ENCODE data around the gene GMIP.

Gene GMIP

DNA sequence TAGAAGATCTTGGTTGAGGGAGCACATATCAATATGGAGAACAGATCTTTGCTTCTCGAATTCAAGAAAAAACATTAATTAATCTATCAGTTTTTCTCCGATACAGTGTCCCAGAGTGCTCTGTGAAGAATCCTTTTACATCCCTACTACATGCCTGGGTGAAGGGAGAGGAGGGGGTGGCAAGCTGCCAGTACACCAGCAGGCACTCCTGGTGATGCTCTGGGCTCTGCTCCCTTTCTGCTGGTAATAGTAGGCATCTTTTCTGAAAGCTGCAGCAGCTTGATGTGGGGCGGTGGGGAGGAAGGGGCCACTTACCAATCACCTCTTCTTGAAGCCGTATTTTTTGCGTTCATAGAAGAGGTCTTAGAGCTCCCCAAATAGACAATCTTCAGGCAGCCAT is 55.7 kb downstream of the GMIP start:
- Histone ChIP-seq H3K9me3 (ENCODE audit: insufficient read depth, low read length, severe bottlenecking) (no peaks in the 10 kb centered on the region), H3K27me3 (ENCODE audit: insufficient read depth, low read length, poor library complexity) (no peaks in the 10 kb centered on the region), H3K4me2 (ENCODE audit: insufficient read depth, low read length) (no peak overlapping the region), H3K9ac (ENCODE audit: low read depth, low read length) (no peak overlapping the region), H3K36me3 (ENCODE audit: insufficient read depth, low read length) (peaks cover 3% of the 10 kb centered on the region; the same call in 1 of the 2 replicates), H2AFZ (ENCODE audit: low read depth, low read length) (no peak overlapping the region), H3K27ac (ENCODE audit: low read length) (no peak overlapping the region), H4K20me1 (ENCODE audit: insufficient read depth, low read length) (no peaks in the 10 kb centered on the region), H3K4me3 (ENCODE audit: low read depth in 1 of 2, low read length in 2 of 2) (no peak overlapping the region), H3K4me1 (ENCODE audit: insufficient read depth, low read length) (no peaks in the 10 kb centered on the region), H3K79me2 (ENCODE audit: insufficient read depth, low read length) (no peaks in the 10 kb centered on the region)
- ATAC-seq (ENCODE audit: insufficient read depth, low read depth) (no peak), DNase-seq (no peak)
- TF ChIP-seq EZH2 (IDR thresholded peaks at IDR 0.05; ENCODE audit: borderline replicate concordance, low read depth, low read length, severe bottlenecking) = no peak
- TF ChIP-seq, protein P1, sequence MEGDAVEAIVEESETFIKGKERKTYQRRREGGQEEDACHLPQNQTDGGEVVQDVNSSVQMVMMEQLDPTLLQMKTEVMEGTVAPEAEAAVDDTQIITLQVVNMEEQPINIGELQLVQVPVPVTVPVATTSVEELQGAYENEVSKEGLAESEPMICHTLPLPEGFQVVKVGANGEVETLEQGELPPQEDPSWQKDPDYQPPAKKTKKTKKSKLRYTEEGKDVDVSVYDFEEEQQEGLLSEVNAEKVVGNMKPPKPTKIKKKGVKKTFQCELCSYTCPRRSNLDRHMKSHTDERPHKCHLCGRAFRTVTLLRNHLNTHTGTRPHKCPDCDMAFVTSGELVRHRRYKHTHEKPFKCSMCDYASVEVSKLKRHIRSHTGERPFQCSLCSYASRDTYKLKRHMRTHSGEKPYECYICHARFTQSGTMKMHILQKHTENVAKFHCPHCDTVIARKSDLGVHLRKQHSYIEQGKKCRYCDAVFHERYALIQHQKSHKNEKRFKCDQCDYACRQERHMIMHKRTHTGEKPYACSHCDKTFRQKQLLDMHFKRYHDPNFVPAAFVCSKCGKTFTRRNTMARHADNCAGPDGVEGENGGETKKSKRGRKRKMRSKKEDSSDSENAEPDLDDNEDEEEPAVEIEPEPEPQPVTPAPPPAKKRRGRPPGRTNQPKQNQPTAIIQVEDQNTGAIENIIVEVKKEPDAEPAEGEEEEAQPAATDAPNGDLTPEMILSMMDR (IDR thresholded peaks at IDR 0.05; ENCODE audit: borderline replicate concordance, extremely low read depth, low read length, poor library complexity, severe bottlenecking) = no peak

DNA sequence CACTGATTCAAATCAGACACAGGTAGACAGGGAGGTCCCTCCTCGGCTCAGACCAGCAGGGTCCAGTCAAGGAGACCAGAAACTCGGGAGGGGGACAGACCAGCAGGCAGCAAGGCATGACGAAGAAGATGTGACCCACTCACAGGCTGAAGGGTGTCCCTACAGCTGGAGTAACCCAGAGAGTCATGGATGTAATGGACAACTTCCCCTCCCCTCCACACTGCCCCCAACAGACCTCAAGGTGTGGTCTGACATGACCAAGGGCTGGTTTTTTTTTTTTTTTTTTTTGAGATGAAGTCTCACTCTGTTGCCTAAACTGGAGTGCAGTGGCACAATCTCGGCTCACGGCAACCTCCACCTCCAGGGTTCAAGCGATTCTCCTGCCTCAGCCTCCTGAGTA is 59.1 kb downstream of the GMIP start:
- no peak overlapping the region for H2AFZ ChIP-seq (ENCODE audit: low read depth, low read length)
- DNase-seq = no peak
- H3K79me2 ChIP-seq (ENCODE audit: insufficient read depth, low read length) = no peaks in the 10 kb centered on the region
- no peak overlapping the region for H3K27ac ChIP-seq (ENCODE audit: low read length)
- no peaks in the 10 kb centered on the region for H4K20me1 ChIP-seq (ENCODE audit: insufficient read depth, low read length)
- no peak overlapping the region for H3K4me3 ChIP-seq (ENCODE audit: low read depth in 1 of 2, low read length in 2 of 2)
- no peaks in the 10 kb centered on the region for H3K4me1 ChIP-seq (ENCODE audit: insufficient read depth, low read length)
- no peak overlapping the region for H3K9ac ChIP-seq (ENCODE audit: low read depth, low read length)
- H3K4me2 ChIP-seq (ENCODE audit: insufficient read depth, low read length) = no peak overlapping the region
- H3K9me3 ChIP-seq (ENCODE audit: insufficient read depth, low read length, severe bottlenecking) = no peaks in the 10 kb centered on the region
- no peaks in the 10 kb centered on the region for H3K27me3 ChIP-seq (ENCODE audit: insufficient read depth, low read length, poor library complexity)
- TF ChIP-seq EZH2 (IDR thresholded peaks at IDR 0.05; ENCODE audit: borderline replicate concordance, low read depth, low read length, severe bottlenecking) = no peak
- TF ChIP-seq, protein P1 (IDR thresholded peaks at IDR 0.05; ENCODE audit: borderline replicate concordance, extremely low read depth, low read length, poor library complexity, severe bottlenecking) = no peak
- no peak for ATAC-seq (ENCODE audit: insufficient read depth, low read depth)
- no peaks in the 10 kb centered on the region for H3K36me3 ChIP-seq (ENCODE audit: insufficient read depth, low read length)

DNA sequence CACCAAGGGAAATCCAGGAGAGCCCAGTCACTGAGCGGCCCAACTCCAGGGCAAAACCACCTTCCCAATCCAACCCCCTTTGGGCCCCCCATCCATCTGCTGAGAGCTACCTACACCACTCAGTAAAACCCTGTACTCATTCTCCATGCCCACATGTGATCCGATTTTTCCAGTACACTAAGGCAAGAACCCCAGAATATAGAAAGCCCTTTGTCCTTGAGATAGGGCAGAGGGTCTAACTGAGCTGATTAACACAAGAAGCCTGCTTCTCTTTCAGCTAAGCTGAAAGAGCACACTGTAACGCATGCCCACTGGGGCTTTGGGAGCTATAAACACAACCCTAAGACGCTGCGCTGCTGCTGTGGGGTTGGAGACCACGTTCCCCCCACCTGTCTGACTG is 61.0 kb downstream of the GMIP start:
- Histone ChIP-seq H4K20me1 (ENCODE audit: insufficient read depth, low read length) (no peaks in the 10 kb centered on the region), H3K27me3 (ENCODE audit: insufficient read depth, low read length, poor library complexity) (no peaks in the 10 kb centered on the region), H3K4me2 (ENCODE audit: insufficient read depth, low read length) (no peak overlapping the region), H2AFZ (ENCODE audit: low read depth, low read length) (no peak overlapping the region), H3K27ac (ENCODE audit: low read length) (no peak overlapping the region), H3K79me2 (ENCODE audit: insufficient read depth, low read length) (no peaks in the 10 kb centered on the region), H3K9me3 (ENCODE audit: insufficient read depth, low read length, severe bottlenecking) (no peaks in the 10 kb centered on the region), H3K36me3 (ENCODE audit: insufficient read depth, low read length) (no peaks in the 10 kb centered on the region), H3K9ac (ENCODE audit: low read depth, low read length) (no peak overlapping the region), H3K4me1 (ENCODE audit: insufficient read depth, low read length) (no peaks in the 10 kb centered on the region), H3K4me3 (ENCODE audit: low read depth in 1 of 2, low read length in 2 of 2) (no peak overlapping the region)
- TF ChIP-seq, protein P1 (IDR thresholded peaks at IDR 0.05; ENCODE audit: borderline replicate concordance, extremely low read depth, low read length, poor library complexity, severe bottlenecking) = no peak
- TF ChIP-seq EZH2 (IDR thresholded peaks at IDR 0.05; ENCODE audit: borderline replicate concordance, low read depth, low read length, severe bottlenecking) = no peak
- ATAC-seq (ENCODE audit: insufficient read depth, low read depth) (no peak), DNase-seq (no peak)

DNA sequence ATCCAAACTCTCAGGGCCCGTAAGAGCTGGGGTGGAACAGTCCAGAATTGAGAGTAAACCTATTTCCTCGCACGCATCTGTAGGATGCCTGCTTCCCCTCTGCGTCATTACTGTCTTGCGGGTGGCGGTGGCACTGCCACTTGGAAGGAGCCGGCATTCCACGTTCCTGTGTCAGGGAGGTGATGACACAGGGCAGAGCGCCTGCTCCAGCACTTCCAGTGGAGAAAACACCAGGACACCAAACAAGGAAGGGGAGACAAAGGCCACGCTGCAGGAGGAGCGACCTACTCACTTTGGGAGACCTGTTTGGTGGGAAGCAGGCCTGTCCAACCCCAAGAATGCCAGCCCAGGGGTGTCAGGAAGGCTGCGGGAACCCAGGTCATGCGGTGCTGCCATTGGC is 62.1 kb downstream of the GMIP start:
- ATAC-seq (ENCODE audit: insufficient read depth, low read depth) (no peak), DNase-seq (no peak)
- Histone ChIP-seq H3K4me1 (ENCODE audit: insufficient read depth, low read length) (no peaks in the 10 kb centered on the region), H3K4me3 (ENCODE audit: low read depth in 1 of 2, low read length in 2 of 2) (no peak overlapping the region), H3K9ac (ENCODE audit: low read depth, low read length) (no peak overlapping the region), H3K9me3 (ENCODE audit: insufficient read depth, low read length, severe bottlenecking) (no peaks in the 10 kb centered on the region), H3K27ac (ENCODE audit: low read length) (0 out of 2 replicates have a peak overlapping the region, but pooled peaks have one; percentile 20), H3K4me2 (ENCODE audit: insufficient read depth, low read length) (no peak overlapping the region), H2AFZ (ENCODE audit: low read depth, low read length) (no peak overlapping the region), H3K36me3 (ENCODE audit: insufficient read depth, low read length) (no peaks in the 10 kb centered on the region), H3K27me3 (ENCODE audit: insufficient read depth, low read length, poor library complexity) (no peaks in the 10 kb centered on the region), H4K20me1 (ENCODE audit: insufficient read depth, low read length) (no peaks in the 10 kb centered on the region), H3K79me2 (ENCODE audit: insufficient read depth, low read length) (no peaks in the 10 kb centered on the region)
- TF ChIP-seq, protein P1 (IDR thresholded peaks at IDR 0.05; ENCODE audit: borderline replicate concordance, extremely low read depth, low read length, poor library complexity, severe bottlenecking) = no peak
- TF ChIP-seq EZH2 (IDR thresholded peaks at IDR 0.05; ENCODE audit: borderline replicate concordance, low read depth, low read length, severe bottlenecking) = no peak
